Renal cortex interstitium (tissue), 11 donors: Measurements from ENCODE around the gene TLCD3B. TPM values are rescaled to one million over a fixed set of nuclear protein-coding genes. Genes with fewer than 3 reads are reported as not detected.

Experiments
- DNase-seq, 11 donors: peaks; one replicate each; pipeline ENCODE4 v3.0.0-alpha.2; 2013; ENCODE audit warnings: low read depth in 9 of 11, low spot score in 4 of 11; ENCODE audit errors: extremely low read depth in 1 of 11
- polyA plus RNA-seq, 3 donors: library from polyadenylated mRNA; unstranded; fragments of 120-200 nt; gene quantifications; one replicate each; pipeline ENCODE4 v1.2.1, GENCODE V29; 2013; ENCODE audit not compliant: insufficient read length in 3 of 3

The TLCD3B gene
- polyA plus RNA-seq, 3 donors, result 0.65 to 1.8 (median 1.3) TPM

DNA sequence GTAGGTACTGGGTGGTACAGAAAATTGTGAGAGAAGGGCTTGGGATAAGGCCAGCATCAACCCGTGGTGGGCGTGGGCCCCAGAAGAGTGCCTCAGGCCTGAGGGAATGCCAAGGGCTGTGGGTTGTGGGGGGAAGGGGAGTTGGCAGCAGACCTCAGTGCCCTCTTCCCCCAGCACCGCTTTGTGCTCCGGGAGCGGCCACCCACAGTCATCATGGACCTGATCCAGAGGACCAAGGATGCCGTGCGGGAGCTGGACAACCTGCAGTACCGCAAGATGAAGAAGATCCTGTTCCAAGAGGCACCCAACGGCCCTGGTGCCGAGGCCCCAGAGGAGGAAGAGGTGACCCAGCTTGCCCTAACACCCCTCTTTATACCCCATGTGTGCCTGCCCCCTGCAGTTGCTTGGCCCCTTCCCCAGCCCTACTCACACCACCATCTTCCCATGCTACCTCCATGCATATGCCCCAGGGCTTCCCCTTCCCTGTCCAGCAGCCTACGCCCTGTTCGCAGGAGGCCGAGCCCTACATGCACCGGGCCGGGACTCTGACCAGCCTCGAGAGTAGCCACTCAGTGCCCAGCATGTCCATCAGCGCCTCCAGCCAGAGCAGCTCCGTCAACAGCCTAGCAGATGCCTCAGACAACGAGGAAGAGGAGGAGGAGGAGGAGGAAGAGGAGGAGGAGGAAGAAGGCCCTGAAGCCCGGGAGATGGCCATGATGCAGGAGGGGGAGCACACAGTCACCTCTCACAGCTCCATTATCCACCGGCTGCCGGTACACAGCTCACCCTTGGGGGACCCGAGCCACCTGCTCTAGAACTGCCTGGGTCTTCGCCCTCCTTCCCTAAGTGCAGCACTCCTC, 48.3 kb downstream of the TLCD3B start:
- no peak for DNase-seq

DNA sequence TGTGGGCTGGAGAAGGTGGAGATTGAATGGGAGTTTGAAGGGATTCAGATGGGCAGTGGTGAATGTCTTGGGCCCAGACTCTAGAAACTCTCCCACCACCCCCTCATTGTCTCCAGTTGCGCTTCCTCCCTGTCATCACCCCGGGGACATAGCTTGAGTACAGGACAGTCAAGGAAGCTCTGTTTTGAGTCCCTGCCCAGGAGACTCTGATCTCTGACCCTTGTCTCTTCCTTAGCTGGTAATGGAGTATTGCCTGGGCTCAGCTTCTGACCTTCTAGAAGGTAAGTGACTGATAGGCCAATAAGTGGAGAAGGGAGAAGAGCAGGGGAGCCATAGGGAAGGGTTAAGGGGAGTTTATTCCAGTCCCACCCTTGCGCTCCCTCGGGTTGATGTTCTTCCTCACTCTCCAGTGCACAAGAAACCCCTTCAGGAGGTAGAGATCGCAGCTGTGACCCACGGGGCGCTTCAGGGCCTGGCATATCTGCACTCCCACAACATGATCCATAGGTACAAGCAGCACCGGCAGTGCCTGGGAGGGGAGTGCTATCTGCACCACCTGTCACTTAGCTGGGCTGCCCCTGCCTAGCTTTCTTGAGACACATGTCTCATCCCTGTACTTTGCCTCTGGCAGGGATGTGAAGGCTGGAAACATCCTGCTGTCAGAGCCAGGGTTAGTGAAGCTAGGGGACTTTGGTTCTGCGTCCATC, 52.4 kb downstream of the TLCD3B start:
- DNase-seq, result no peak

DNA sequence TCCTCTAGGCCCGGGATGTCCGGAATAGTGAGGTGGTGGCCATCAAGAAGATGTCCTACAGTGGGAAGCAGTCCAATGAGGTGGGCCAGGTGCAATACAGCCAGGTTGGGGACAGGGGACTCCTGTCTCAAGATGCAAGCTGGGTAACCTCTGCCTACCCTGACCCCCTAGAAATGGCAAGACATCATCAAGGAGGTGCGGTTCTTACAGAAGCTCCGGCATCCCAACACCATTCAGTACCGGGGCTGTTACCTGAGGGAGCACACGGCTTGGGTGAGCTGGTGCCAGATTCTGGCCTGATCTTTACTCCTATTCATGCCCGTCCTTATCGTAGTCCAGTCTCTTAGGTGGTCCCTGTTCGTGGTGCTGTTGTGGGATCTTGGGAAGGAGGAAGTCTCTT, 53.0 kb downstream of the TLCD3B start:
- no peak for DNase-seq

DNA sequence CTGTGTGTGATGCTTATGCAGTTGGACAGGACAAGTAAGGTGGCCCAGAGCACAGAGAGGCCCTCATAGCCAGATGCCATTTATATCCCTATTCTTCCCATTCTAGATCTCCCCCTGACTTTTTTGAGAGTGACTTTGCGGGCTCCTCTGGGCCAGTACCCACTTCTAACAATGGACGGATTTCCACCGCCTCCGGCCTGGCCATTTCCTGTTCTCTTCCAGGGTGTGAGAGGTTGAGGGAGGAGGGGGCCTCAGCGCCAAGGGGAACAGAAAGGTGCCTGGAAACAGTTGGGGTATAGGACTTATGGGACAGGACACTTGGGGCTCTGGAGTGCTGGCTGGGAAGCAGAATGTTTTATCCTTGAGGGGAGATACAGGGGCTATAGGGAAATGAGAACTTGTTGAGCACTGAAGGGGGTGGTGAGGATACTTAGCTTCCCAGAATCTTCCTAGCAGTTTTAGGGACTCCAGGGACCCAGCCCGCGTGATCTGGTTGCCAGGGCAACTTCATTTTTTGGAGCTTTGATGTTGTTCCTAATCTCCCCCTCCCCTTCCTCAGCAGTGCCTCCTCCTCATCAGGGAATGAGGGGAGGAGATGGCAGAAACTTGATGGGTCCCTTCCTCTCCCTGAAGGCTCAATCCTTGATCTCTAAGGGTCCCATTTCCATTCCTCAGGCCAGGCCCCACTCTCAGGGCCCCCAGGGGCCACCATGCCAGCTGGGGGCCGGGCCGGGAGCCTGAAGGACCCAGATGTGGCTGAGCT, 53.8 kb downstream of the TLCD3B start:
- DNase-seq, result no peak

DNA sequence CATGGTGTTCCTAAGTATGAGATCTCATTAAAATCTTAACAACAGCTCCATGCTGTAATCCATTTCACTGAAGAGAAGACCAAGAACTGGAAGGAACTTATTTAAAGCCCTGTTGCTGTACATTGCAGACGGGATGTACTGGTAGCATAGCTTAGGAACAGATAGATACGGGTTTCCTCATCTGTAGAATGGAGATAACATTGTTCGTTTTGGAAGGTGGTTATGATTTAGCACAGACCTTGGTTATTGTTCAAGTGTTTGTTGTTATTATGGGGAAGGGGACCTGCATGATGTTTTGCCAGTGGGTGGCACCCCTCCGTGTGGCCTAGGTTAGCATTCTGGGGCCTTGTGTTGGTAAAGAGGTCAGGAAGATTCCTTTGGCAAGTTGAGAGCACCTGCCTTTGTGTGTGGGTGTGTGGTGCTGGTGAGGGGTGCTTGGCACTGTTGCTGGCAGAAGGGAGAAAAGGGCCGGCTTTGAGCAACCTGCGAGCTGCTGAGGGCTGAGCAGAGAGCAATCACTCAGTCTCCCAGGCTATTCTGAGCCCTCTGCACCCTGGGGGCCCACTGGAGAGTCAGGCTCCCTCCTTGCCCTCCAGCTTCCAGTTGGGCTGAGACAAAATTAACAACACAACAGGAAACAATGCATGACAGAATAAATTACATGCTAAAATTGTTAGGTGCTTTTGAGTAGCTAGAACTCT, 55.1 kb downstream of the TLCD3B start:
- no peak for DNase-seq

DNA sequence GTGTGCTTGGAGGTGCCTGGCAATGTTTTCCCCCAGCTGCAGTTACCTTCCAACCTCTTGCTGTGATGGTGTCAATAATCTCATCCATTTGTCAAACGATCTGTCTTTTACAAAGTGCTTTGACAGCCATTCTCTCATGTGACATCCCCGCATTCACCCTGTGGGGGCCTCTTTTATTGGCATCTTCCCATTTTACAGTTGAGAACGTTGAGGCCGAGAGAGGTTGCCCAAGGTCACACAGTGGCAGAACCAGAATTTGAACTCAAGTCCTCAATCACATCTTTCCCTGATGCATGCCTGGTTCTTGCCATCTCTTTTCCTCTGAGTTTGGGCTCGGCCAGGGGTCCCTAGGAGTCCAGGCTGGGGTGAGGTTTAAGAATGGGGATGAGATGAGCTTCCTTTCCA, 55.9 kb downstream of the TLCD3B start:
- no peak for DNase-seq

Other genes with a start within 250 kb of the TLCD3B start
- gene KIF22, start 240.5 kb downstream of the TLCD3B start, polyA plus RNA-seq, result 10 to 100 TPM; 63.8 to 78.5 (median 71.9) TPM
- gene MAZ, start 224.7 kb downstream of the TLCD3B start, polyA plus RNA-seq, result 100 to 1,000 TPM; 299 to 379 (median 301) TPM
- 10 to 100 TPM; 13.3 to 27.2 (median 18.1) TPM for gene PRRT2, start 219.1 kb downstream of the TLCD3B start, polyA plus RNA-seq
- gene PAGR1, start 215.1 kb downstream of the TLCD3B start, polyA plus RNA-seq, result 10 to 100 TPM; 30.9 to 48.0 (median 42.0) TPM
- 10 to 100 TPM; 13.6 to 29.9 (median 14.0) TPM for gene MVP, start 210.8 kb downstream of the TLCD3B start, polyA plus RNA-seq
- gene CDIPT, start 168.0 kb downstream of the TLCD3B start, polyA plus RNA-seq, result 100 to 1,000 TPM in 2 of 3 donors, 10 to 100 TPM in 1; 83.8 to 110 (median 108) TPM
- gene SEZ6L2, start 131.7 kb downstream of the TLCD3B start, polyA plus RNA-seq, result 10 to 100 TPM in 2 of 3 donors, 1 to 10 TPM in 1; 8.2 to 12.5 (median 12.4) TPM
- 1 to 10 TPM in 1 of 3 donors, under 1 TPM in 2; 0.47 to 1.3 (median 0.80) TPM for gene ASPHD1, start 130.8 kb downstream of the TLCD3B start, polyA plus RNA-seq
- gene KCTD13, start 105.0 kb downstream of the TLCD3B start, polyA plus RNA-seq, result 10 to 100 TPM; 15.2 to 31.7 (median 16.6) TPM
- 100 to 1,000 TPM in 2 of 3 donors, 10 to 100 TPM in 1; 98.3 to 120 (median 107) TPM for gene TMEM219, start 69.2 kb downstream of the TLCD3B start, polyA plus RNA-seq
- 10 to 100 TPM; 38.0 to 54.0 (median 52.6) TPM for gene TAOK2, start 57.4 kb downstream of the TLCD3B start, polyA plus RNA-seq
- 10 to 100 TPM; 16.4 to 22.1 (median 19.3) TPM for gene HIRIP3, start 35.7 kb downstream of the TLCD3B start, polyA plus RNA-seq
- gene INO80E, start 35.0 kb downstream of the TLCD3B start, polyA plus RNA-seq, result 10 to 100 TPM; 42.4 to 64.5 (median 53.7) TPM
- 1 to 10 TPM; 2.2 to 5.2 (median 2.5) TPM for gene DOC2A, start 20.2 kb downstream of the TLCD3B start, polyA plus RNA-seq
- not detected for gene C16orf92, start 8.1 kb downstream of the TLCD3B start, polyA plus RNA-seq
- gene ALDOA, start 34.5 kb upstream of the TLCD3B start, polyA plus RNA-seq, result 100 to 1,000 TPM; 472 to 699 (median 578) TPM
- gene PPP4C, start 44.7 kb upstream of the TLCD3B start, polyA plus RNA-seq, result 100 to 1,000 TPM in 1 of 3 donors, 10 to 100 TPM in 2; 82.7 to 112 (median 88.1) TPM
- 1 to 10 TPM; 1.1 to 1.7 (median 1.5) TPM for gene TBX6, start 60.7 kb upstream of the TLCD3B start, polyA plus RNA-seq
- gene YPEL3, start 64.9 kb upstream of the TLCD3B start, polyA plus RNA-seq, result 10 to 100 TPM; 43.9 to 79.8 (median 55.5) TPM
- gene GDPD3, start 82.3 kb upstream of the TLCD3B start, polyA plus RNA-seq, result 10 to 100 TPM; 11.3 to 14.0 (median 12.6) TPM
- 10 to 100 TPM; 79.3 to 90.0 (median 82.7) TPM for gene MAPK3, start 91.9 kb upstream of the TLCD3B start, polyA plus RNA-seq
- gene CORO1A, start 152.3 kb upstream of the TLCD3B start, polyA plus RNA-seq, result 10 to 100 TPM in 1 of 3 donors, 1 to 10 TPM in 2; 5.3 to 16.6 (median 8.6) TPM
- 10 to 100 TPM; 26.0 to 39.1 (median 36.5) TPM for gene BOLA2B, start 162.4 kb upstream of the TLCD3B start, polyA plus RNA-seq
- gene SLX1A, start 162.6 kb upstream of the TLCD3B start, polyA plus RNA-seq, result 10 to 100 TPM; 22.3 to 39.8 (median 23.1) TPM
- gene SULT1A3, start 168.0 kb upstream of the TLCD3B start, polyA plus RNA-seq, result 10 to 100 TPM in 2 of 3 donors, 1 to 10 TPM in 1; 5.9 to 17.5 (median 10.7) TPM
- gene NPIPB13, start 217.2 kb upstream of the TLCD3B start, polyA plus RNA-seq, result 10 to 100 TPM in 2 of 3 donors, 1 to 10 TPM in 1; 4.1 to 12.3 (median 11.1) TPM